GM23338 (cell line): ENCODE measurements around the gene PRSS8. TPM values are rescaled to one million over a fixed set of nuclear protein-coding genes. Genes with fewer than 3 reads are reported as not detected.

Experiments
- ETS1 ChIP-seq: IDR thresholded peaks from 2 replicates; pipeline ENCODE4 v1.6.1; 2016; ENCODE audit warnings: antibody characterized with exemption
- EZH2 ChIP-seq: fragments of 200-600 bp; sonication (generic); IDR thresholded peaks from one replicate; pipeline ENCODE4 v1.8.0; 2017; ENCODE audit warnings: antibody characterized with exemption, mild to moderate bottlenecking, low read depth; ENCODE audit not compliant: unreplicated experiment
- EZH2phosphoT487 ChIP-seq: fragments of 200-600 bp; sonication (generic); IDR thresholded peaks from one replicate; pipeline ENCODE4 v1.8.1; 2018; ENCODE audit warnings: antibody characterized with exemption; ENCODE audit not compliant: unreplicated experiment
- JUNB ChIP-seq: IDR thresholded peaks from one replicate; pipeline ENCODE4 v1.6.1; 2016; ENCODE audit warnings: antibody characterized with exemption; ENCODE audit not compliant: unreplicated experiment
- NANOG ChIP-seq: IDR thresholded peaks from 2 replicates; pipeline ENCODE4 v1.6.1; 2016; ENCODE audit warnings: antibody characterized with exemption, borderline replicate concordance
- STAT1 ChIP-seq: IDR thresholded peaks from one replicate; pipeline ENCODE4 v1.6.1; 2016; ENCODE audit warnings: antibody characterized with exemption; ENCODE audit not compliant: unreplicated experiment
- ZNF114 ChIP-seq: fragments of 250-450 bp; sonication (Bioruptor Pico); IDR thresholded peaks from 2 replicates; pipeline ENCODE4 v1.5.0; 2020; ENCODE audit warnings: mild to moderate bottlenecking, moderate library complexity
- ZNF331 ChIP-seq: fragments of 250-450 bp; sonication (Bioruptor Pico); IDR thresholded peaks from 2 replicates; pipeline ENCODE4 v1.5.0; 2020; ENCODE audit warnings: low read depth, mild to moderate bottlenecking, moderate library complexity
- ZNF462 ChIP-seq: fragments of 250-450 bp; sonication (Bioruptor Pico); IDR thresholded peaks from 2 replicates; pipeline ENCODE4 v1.5.0; 2020; ENCODE audit warnings: mild to moderate bottlenecking, moderate library complexity
- polyA plus RNA-seq: library from polyadenylated mRNA; unstranded; fragments of >200 nt; fragmentation: Nextera tagmentation; extraction: Ambion mirVana; gene quantifications from 2 replicates; pipeline ENCODE4 v1.2.1, GENCODE V29; 2016
- total RNA-seq: library from RNA; depleted of rRNA; stranded (reverse); fragments of >200 nt; shearing (Covaris generic); gene quantifications from 2 replicates; pipeline ENCODE4 v1.2.3, GENCODE V29; 2014

The PRSS8 gene
- total and polyA plus RNA-seq, 2 experiments from 2014 or later: 65.3 to 75.9 TPM

- TF ChIP-seq ZNF462 (CRISPR knock-in tag) (no peak), NANOG (no peak), EZH2 (no peak), JUNB (no peak), ZNF331 (CRISPR knock-in tag) (no peak), EZH2phosphoT487 (no peak), ETS1 (no peak), ZNF114 (no peak), STAT1 (no peak)
Measured at GRCh38 chr16:31143011-31143693, 7.6 kb upstream of the PRSS8 start (continued).
